Endometrial microvascular endothelial cells (primary cell): Measurements from ENCODE around the gene AGTR1. TPM values are rescaled to one million over a fixed set of nuclear protein-coding genes. Genes with fewer than 3 reads are reported as not detected.

ENCODE experiments used
- in situ Hi-C: cut with HindIII; loops from 2 replicates; pipeline ENCODE4 v1.10.0; 2017; ENCODE audit warnings: low sequenced_read_pairs, low pct_unique_long_range_greater_than_20kb; ENCODE audit errors: inconsistent ontology term
- total RNA-seq: library from RNA; depleted of rRNA; stranded (reverse); fragments of >200 nt; gene quantifications from one replicate; pipeline ENCODE4 v1.2.3, GENCODE V29; 2015; ENCODE audit errors: inconsistent ontology term

The AGTR1 gene
- not detected for total RNA-seq

- in situ Hi-C loops, result no loop called here
Observed at GRCh38 chr3:148697306-148698189, at the start of gene AGTR1. AGTR1 (plus strand) TSS chr3:148697903; CDS start chr3:148741036, 43,133 bp downstream.

GRCh38 chr3:148648685-148649352 is 48.9 kb upstream of the AGTR1 start:
- in situ Hi-C loops, result no loop called here

GRCh38 chr3:148651549-148651948 is 46.2 kb upstream of the AGTR1 start:
- in situ Hi-C loops, result no loop called here

GRCh38 chr3:148654433-148654832 is 43.3 kb upstream of the AGTR1 start:
- in situ Hi-C loops, result no loop called here

GRCh38 chr3:148657470-148657869 is 40.2 kb upstream of the AGTR1 start:
- in situ Hi-C loops, result no loop called here

GRCh38 chr3:148659512-148659911 is 38.2 kb upstream of the AGTR1 start:
- in situ Hi-C loops, result no loop called here

- in situ Hi-C loops, result no loop called here
Observed at GRCh38 chr3:148680289-148680688, 17.4 kb upstream of the AGTR1 start.

- in situ Hi-C loops, result no loop called here
Observed at GRCh38 chr3:148681080-148681479, 16.6 kb upstream of the AGTR1 start.

GRCh38 chr3:148682997-148683396 is 14.7 kb upstream of the AGTR1 start:
- in situ Hi-C loops, result no loop called here

- in situ Hi-C loops, result no loop called here
Observed at GRCh38 chr3:148694116-148694515, 3.6 kb upstream of the AGTR1 start.

GRCh38 chr3:148698190-148698810 is 597 bp downstream of the AGTR1 start:
- in situ Hi-C loops, result no loop called here

GRCh38 chr3:148705314-148705713 is 7.6 kb downstream of the AGTR1 start:
- in situ Hi-C loops, result no loop called here

- in situ Hi-C loops, result no loop called here
Observed at GRCh38 chr3:148707601-148708380, 10.1 kb downstream of the AGTR1 start.

GRCh38 chr3:148708409-148708808 is 10.7 kb downstream of the AGTR1 start:
- in situ Hi-C loops, result no loop called here

GRCh38 chr3:148709560-148710253 is 12.0 kb downstream of the AGTR1 start:
- in situ Hi-C loops, result no loop called here

GRCh38 chr3:148710665-148711064 is 13.0 kb downstream of the AGTR1 start:
- in situ Hi-C loops, result no loop called here

GRCh38 chr3:148711981-148712666 is 14.4 kb downstream of the AGTR1 start:
- in situ Hi-C loops, result no loop called here

- in situ Hi-C loops, result no loop called here
Observed at GRCh38 chr3:148714521-148714920, 16.8 kb downstream of the AGTR1 start.
